Erythroblast (primary cell): ENCODE results near the gene REN.

Experiments used
- DNase-seq, 2 experiments: peaks; one replicate each; lab custom pipeline; 2025; lab: John Stamatoyannopoulos, UW
- GATA1 ChIP-seq: IDR thresholded peaks from 2 replicates; pipeline ENCODE4 v1.6.1; 2011; ENCODE audit warnings: low read depth, mild to moderate bottlenecking, control low read depth, low read length, moderate library complexity
- POLR2A ChIP-seq: IDR thresholded peaks from 2 replicates; pipeline ENCODE4 v1.6.1; 2011; ENCODE audit warnings: mild to moderate bottlenecking, low read length

Gene REN

DNA sequence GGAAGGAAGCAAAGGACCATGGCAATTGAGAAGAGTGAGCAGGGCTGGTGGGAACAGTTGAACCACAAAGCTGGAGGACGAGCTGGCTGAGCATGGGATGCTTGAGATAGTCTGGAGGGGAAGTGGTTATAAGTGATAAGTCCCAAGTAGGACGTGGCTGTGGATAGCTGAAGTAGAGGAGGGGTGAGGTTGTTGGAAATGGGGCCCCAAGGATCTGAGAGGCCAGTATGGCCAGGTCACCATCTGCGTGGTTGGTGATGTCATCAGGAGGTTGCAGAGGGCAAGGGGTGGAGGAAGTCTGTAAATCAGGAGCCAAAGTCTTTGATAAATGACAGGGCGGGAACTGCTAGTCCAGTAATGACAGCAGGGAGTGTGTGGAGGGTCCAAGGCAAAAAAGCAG is 11.0 kb upstream of the REN start:
- no peak for TF ChIP-seq POLR2A
- no peak for TF ChIP-seq GATA1
- DNase-seq, result peak; percentile 52 to 63

DNA sequence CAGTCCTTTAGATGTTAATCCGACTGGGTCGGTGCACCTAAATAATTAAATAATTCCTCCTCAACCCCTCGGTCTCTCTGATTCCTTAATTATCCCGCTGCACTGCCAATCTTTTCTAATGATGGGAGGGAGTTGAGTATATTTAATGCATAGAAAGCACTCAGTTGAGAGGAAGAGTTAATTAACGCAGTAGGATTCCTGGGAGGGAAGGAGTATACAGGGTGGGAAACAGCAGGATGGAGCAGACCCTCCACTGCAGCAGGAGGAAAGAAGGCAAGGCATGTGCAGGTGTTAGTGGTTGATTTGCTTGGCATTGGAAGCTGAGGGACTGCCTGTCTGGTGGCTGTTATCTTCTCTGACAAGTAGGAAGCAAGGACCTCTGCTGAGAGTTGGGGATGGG is 9.9 kb upstream of the REN start:
- no peak for TF ChIP-seq GATA1
- no peak for TF ChIP-seq POLR2A
- DNase-seq, result no peak

DNA sequence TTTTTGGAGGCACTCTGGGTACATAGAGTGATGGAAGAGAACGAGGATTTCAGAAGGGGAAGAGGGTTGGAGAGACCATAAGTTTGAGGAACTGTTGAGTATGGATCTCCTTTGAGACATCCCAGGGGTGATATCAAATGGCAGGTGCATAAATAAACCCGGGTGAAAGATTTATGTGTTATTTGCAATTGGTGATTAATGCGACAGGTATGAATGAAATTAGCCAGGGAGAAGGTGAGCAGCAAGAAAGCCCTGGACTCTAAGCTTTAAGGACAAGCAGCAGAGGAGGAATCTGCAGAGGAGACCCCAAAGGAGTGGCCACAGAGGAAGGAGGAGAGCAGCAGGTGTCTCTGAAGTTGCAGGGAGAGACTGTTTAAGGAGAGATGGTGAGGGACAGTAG is 8.8 kb upstream of the REN start:
- DNase-seq, result no peak
- no peak for TF ChIP-seq POLR2A
- TF ChIP-seq GATA1, result no peak

DNA sequence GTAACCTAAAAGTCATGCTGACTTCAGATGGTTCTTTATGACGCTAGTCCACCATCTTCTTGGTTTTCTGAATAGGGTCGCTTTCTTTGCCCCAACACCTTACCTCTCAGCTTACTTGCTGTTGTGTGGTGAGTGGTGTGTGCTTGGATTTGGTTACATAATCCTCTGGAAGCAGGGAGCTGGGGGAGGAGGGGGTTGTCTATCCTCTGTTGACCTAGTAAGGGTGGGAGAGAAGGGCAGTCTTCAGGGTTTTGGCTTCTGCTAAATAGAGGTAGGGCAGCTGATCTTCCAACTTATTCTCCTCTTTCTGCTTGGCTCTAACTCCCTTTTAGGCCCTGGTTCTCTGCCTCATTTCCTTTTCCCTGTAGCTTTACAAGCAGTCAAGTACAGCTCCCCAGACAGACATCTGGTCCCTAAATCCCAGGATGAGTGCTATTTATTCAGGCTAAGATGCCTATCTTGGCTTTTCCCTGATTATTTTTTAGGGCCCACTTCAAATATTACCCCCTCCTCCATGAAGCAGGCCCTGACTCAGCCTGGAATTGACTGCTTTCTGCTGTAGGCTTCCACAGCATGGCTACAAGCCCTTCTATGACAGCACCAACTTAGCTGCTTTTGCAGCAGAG is 6.4 kb upstream of the REN start:
- no peak for DNase-seq
- TF ChIP-seq POLR2A (no peak), GATA1 (no peak)

DNA sequence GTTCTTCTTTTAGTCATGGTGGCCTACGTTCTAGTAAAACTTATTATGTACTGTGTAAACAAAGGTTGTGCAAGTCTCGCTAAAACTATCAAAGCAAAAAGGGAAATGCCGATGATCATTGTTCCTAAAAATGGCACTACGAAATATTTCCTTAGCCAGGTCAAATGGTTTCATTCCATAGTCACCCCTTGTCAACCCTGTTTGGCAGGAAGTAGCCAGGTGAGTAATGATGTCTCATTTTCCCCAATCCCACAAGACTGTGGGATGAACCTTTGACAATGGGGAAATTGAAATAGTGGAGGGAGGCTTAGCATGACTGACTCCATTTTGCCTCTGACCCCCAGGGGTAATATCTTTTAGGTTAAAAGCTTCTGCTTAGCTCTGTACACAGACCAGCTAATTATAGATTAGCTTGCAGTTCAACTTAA is 5.6 kb upstream of the REN start:
- DNase-seq, result no peak
- TF ChIP-seq POLR2A, result no peak
- TF ChIP-seq GATA1, result no peak

DNA sequence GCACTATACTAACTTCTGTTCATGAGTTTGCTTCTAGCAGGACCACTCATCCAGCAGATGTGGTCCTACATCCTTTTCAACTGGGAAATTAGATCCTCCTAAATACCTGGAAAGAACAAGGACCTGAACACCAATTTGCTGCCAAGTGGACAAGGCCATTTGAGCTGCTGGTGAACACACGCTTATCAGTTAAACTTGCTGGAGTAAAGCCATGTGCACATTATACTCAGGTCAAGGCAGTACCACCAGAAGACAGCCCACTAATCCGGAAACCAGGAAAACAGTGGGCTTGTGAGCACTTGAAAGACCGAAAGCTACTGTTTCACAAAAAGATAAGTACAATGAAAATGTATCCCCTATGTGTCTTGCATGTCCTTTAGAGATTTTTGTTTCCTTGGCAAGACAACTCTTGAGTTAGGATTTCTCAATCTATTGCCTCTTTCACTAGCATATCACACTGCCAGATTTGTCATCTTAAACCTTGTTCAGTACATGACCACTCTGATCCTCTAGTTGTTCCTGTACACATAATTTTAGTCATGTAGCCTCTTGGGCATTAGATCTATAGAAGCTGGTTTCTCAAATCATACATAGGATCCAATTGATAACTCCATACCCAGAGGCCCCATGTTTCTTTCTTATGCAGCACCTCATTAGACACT is 4.5 kb upstream of the REN start:
- TF ChIP-seq GATA1, result no peak
- no peak for TF ChIP-seq POLR2A
- no peak for DNase-seq

DNA sequence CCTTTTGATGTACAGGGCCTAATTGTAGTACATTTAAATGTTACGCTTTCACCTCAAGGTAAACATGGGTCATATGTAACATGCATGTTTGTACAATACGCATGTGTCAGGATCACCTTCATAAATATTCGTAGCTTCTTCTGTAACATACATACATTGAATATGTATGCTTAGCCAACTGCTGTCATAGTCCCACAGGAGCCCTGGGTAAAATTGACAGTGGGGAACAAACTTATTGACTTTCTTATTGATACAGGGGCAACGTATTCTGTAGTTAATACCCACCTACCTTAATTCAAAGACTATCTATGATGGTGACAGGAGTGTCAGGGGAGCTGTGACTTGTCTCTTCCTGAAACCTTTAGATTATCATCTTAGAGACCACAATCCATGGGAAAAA is 3.7 kb upstream of the REN start:
- TF ChIP-seq GATA1, result no peak
- no peak for TF ChIP-seq POLR2A
- DNase-seq, result peak in 1 of 2 experiments; percentile 26

DNA sequence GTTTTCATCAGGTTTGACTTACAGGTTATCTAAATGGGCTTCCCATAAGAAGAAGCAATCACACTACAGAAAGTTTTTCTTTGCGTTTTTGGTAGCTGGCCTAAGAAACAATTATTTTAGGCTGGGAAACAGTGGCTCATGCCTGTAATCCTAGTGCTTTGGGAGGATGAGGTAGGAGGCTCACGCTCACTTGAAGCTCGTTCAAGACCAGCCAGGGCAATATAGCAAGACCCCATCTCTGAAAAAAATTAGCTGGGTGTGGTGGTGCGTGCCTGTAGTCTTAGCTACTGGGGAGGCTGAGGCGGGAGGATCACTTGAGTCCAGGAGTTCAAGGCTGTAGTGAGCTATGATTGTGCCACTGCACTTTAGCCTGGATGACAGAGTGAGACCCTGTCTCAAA is 1.6 kb upstream of the REN start:
- DNase-seq, result no peak
- TF ChIP-seq POLR2A (no peak), GATA1 (no peak)

DNA sequence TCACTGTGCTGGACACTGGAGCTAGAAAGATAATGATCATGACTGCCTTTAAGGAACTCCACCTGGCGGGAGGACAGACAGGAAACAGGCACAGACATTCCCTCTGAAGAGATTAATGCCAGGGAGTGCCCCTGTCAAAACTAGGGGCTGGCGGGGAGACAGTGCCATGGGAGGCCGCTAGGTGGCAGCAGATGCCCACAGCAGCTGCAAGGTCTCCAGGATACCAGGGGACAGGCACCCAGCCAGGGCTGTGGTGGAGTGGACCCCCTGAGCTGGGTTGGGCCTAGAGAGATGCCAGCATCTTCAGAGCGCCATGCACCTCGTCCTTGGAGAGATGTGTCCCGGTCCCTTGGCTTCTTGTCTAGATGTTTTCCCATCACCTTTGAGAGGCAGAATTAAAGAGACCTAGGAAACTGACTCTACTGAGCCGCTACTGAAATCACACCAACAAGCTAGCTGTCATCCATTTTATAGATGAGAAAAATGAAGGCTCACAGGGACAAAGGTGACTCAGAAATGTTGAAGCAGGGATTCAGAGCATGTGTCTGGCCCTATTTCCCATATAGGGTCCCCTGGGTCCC is 3.6 kb downstream of the REN start:
- DNase-seq, result peak; percentile 61 to 82
- TF ChIP-seq GATA1 (no peak), POLR2A (no peak)

DNA sequence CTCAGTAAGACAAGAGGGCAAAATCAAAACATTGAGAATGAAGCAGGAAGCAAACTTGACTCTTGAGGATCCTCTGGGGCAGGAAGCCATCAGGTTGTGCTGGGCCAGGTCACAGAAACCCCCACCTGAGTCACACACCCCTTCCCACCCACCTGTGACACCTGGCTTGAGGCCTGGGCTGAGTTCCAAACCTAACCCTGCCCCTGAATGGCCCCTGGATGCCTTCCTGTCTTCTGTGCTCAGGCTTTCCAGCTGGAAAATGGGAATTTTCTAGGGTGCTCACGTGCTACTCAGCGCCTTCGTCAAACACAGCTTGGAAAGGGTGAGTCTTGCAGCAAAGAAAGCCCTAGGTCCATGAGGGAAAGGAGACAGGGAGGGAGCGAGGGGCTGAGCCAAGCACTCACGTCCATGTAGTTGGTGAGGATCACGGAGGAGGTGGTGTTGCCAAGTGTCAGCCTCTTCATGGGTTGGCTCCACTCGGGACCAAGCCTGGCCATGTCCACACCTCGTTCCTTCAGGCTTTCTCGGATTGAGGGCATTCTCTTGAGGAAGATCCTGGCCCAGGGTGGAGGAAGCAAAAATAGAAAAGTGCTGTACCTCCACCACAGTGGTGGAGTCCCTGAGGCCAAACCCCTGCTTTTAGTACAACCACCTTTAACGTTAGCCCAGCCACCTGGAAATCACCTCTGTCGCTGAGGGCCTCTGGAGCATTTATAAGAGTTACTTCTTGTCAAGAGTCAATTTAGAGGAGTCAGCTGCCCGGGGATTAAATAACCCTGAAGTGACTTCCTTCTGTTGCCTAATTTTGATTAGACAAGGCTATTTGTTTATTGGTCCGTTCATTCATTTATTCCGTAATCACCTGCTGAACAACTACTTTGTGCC is 4.3 kb downstream of the REN start:
- no peak for DNase-seq
- no peak for TF ChIP-seq POLR2A
- TF ChIP-seq GATA1, result no peak

DNA sequence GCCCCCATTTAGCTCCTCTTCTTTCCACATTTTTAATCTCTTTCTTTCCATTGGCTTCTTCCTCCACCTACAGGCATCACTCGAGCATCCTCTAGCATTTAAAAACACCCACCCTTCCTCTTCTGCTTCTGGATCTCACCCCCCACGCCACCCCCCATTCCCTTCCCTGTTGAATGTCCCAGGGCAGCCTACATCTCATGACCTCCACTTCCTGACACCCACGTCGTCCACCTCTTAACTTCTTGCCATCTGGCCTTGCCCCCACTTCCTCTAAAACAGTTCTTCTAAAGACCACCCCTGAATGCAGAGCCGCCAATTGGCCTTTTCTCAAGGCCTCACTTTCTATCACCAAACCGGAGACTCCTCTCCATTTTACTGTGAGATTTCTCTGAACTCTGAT is 8.2 kb downstream of the REN start:
- TF ChIP-seq GATA1, result no peak
- TF ChIP-seq POLR2A, result no peak
- DNase-seq, result no peak

DNA sequence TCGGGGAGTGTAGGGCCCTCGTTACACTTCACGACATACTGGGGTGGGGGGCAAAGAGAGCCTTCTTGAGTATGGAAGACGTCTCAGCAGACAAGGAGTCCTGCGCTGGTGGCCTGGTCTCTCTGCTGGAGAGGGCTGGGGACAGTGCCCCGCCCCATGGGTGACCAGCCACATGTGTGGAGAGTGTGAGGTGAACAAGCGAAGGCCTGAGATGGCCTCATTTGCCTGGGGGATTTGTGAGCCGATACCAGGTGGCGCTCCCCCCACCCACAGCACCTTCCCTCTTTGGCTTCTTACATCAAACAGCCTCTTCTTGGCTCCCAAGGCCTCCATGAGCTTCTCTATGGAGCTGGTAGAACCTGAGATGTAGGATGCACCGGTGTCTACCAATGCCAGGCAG is 10.3 kb downstream of the REN start:
- no peak for DNase-seq
- TF ChIP-seq POLR2A (no peak), GATA1 (no peak)

DNA sequence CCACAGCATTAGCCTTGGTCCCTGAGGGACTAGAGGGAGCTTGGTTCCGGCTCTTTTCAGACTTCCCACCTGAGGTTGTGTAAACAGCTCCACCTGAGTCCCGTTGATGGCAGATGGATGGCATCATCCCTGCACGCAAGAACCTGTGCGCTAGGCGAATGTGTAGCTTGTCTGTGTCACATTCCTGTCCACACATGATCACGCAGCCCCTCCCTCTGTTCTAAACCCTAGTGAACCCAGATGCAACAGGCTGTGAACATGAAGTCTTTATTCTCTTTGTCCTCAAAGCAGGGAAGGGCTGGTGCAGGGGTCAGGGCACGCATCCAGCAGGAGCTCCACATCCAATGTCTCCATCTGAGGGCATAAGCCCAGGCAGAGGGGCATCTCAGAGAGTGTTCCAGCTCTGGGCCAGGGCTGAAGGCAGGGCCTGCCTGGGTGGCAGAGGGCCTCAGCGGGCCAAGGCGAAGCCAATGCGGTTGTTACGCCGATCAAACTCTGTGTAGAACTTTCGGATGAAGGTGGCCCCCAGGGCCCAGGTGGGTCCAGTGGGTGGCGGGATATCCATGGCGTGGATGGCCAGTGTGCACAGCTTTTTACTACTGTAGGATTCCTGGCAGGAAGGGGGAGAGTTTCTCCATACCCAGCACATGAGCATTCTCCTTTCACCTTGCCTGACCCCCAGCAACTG is 11.4 kb downstream of the REN start:
- TF ChIP-seq POLR2A (no peak), GATA1 (no peak)
- no peak for DNase-seq
